Pancreas (tissue), 10 donors: ENCODE measurements around the gene PTPRU. TPM values are rescaled to one million over a fixed set of nuclear protein-coding genes. Genes with fewer than 3 reads are reported as not detected.

Experiments
- ATAC-seq, 4 donors: fragments of 200-7000 bp; cut with Tn5 transposase; one replicate each; pipeline versions ENCODE4 v1.8.0 to v1.9.1; 2020; ENCODE audit warnings: mild to moderate bottlenecking in 4 of 4, moderate library complexity in 4 of 4
- DNase-seq, 6 donors: peaks; one replicate each; pipeline ENCODE4 v3.0.0-alpha.2; 2020
- FAIRE-seq: peaks from 2 replicates; lab custom pipeline; 2012; peaks lifted over from hg19 to GRCh38; lab: Jason Lieb, UNC
- H3K27ac ChIP-seq, 4 donors: fragments of 200-600 bp; sonication (generic); 1 replicate in 3 of 4; 2 replicates in 1 of 4; pipeline versions ENCODE4 v1.5.0 to v1.8.0; 2020
- H3K27me3 ChIP-seq, 4 donors: fragments of 200-600 bp; one replicate each; pipeline ENCODE4 v1.8.0; 2021
- H3K36me3 ChIP-seq, 3 donors: fragments of 200-600 bp; sonication (generic) in 1 of 3; one replicate each; pipeline versions ENCODE4 v1.5.0 to v1.8.0; 2020 to 2021
- H3K4me1 ChIP-seq, 3 donors: fragments of 200-600 bp; one replicate each; pipeline ENCODE4 v1.8.0; 2021
- H3K4me3 ChIP-seq, 4 donors: fragments of 200-600 bp; sonication (generic) in 2 of 4; one replicate each; pipeline versions ENCODE4 v1.5.0 to v1.8.0; 2020 to 2021
- H3K9me3 ChIP-seq, 4 donors: fragments of 200-600 bp; one replicate each; pipeline ENCODE4 v1.8.0; 2021
- CTCF ChIP-seq, 4 donors: fragments of 200-600 bp; sonication (generic) in 3 of 4; IDR thresholded peaks; one replicate each; pipeline versions ENCODE4 v1.5.0 to v1.8.0; 2021; ENCODE audit warnings: antibody characterized with exemption in 4 of 4
- WGBS, 2 donors: extraction: QIAGEN DNeasy Blood & Tissue Kit; methylation state at CpG; one replicate each; pipeline ENCODE4 v1.1.7; 2013; 5-methylcytosine and 5-hydroxymethylcytosine counted together
- intact Hi-C, 3 donors: fragments of 100-400 bp; cut with DNase I; formaldehyde crosslinking; loops; one replicate each; pipeline versions ENCODE4 v1.11.1 to v1.14.2; 2022
- polyA plus RNA-seq, 2 donors: library from polyadenylated mRNA; stranded (reverse); fragments of 200-250 nt; gene quantifications; one replicate each; pipeline ENCODE4 v1.2.3, GENCODE V29; 2013
- total RNA-seq, 6 donors: library from RNA; stranded (reverse); fragmentation: NEBNext Ultra II Directional in 4 of 6; extraction: Animal tissue kit (Norgen Biotek cat#: 25700) in 4 of 6; gene quantifications; one replicate each; pipeline versions ENCODE4 v1.2.1 to v1.2.4, GENCODE V29; 2021 to 2023
- donor health status: healthy with polysubstance abuse.
- donor health status: DM: no; HTN: no; CAD: no; lungs with moderate emphysema.
- donor health status: DM: no; HTN: no; CAD: no.
- donor health status: control.
- donor health status: control.
- donor health status: Bipolar disorder and iron deficiency.
- donor health status: DM: yes; HTN: yes; CAD: no.
- donor health status: DM: no; HTN: no; CAD: no.
- donor health status: DM: no; HTN: no; CAD: no.
- donor health status: DM: yes; HTN: yes; CAD: no.

PTPRU gene
- total and polyA plus RNA-seq, 8 donors, result 12.3 to 20.9 (median 15.2) TPM

- no peaks in the 10 kb centered on the region for H3K4me1 ChIP-seq
- TF ChIP-seq CTCF (IDR thresholded peaks at IDR 0.05), result no peak
- no peak for ATAC-seq
- intact Hi-C loops, result no loop called here
- no peak overlapping the region for H3K27ac ChIP-seq
- no peaks in the 10 kb centered on the region for H3K9me3 ChIP-seq
- no peak overlapping the region for H3K4me3 ChIP-seq
- H3K36me3 ChIP-seq, result no peaks in the 10 kb centered on the region
- FAIRE-seq, result no peak
- 83 to 91% methylated on average over 1 of the region's 1 CpG for WGBS, 2 donors
- no peak for DNase-seq
- no peaks in the 10 kb centered on the region for H3K27me3 ChIP-seq
These were observed 13.6 kb upstream of the PTPRU start for GRCh38 chr1:29222686-29223085.

GRCh38 chr1:29223521-29223920 is 12.8 kb upstream of the PTPRU start:
- 69 to 71% methylated on average over 6 of the region's 6 CpGs for WGBS, 2 donors
- no peak overlapping the region for H3K4me3 ChIP-seq
- no peak for FAIRE-seq
- no peaks in the 10 kb centered on the region for H3K27me3 ChIP-seq
- no peak overlapping the region for H3K27ac ChIP-seq
- no peaks in the 10 kb centered on the region for H3K9me3 ChIP-seq
- no peaks in the 10 kb centered on the region for H3K36me3 ChIP-seq
- no peaks in the 10 kb centered on the region for H3K4me1 ChIP-seq
- no peak for TF ChIP-seq CTCF (IDR thresholded peaks at IDR 0.05)
- intact Hi-C loops, result no loop called here
- no peak for DNase-seq
- no peak for ATAC-seq

GRCh38 chr1:29224356-29224837 is 11.9 kb upstream of the PTPRU start:
- H3K4me3 ChIP-seq, result no peak overlapping the region
- WGBS, 2 donors, result 88% methylated on average over 5 of the region's 5 CpGs
- ATAC-seq (no peak), DNase-seq (no peak), FAIRE-seq (no peak)
- TF ChIP-seq CTCF (IDR thresholded peaks at IDR 0.05), result no peak
- intact Hi-C loops, result no loop called here
- H3K27ac ChIP-seq, result no peak overlapping the region
- H3K27me3 ChIP-seq, result no peaks in the 10 kb centered on the region
- H3K9me3 ChIP-seq, result no peaks in the 10 kb centered on the region
- no peaks in the 10 kb centered on the region for H3K36me3 ChIP-seq
- no peaks in the 10 kb centered on the region for H3K4me1 ChIP-seq

GRCh38 chr1:29225361-29225760 is 11.0 kb upstream of the PTPRU start:
- no peak for FAIRE-seq
- DNase-seq, result no peak
- Histone ChIP-seq H3K36me3 (no peaks in the 10 kb centered on the region), H3K27me3 (no peaks in the 10 kb centered on the region), H3K4me1 (peaks cover 0 to 8% (median 7%) of the 10 kb centered on the region in 3 donors), H3K9me3 (no peaks in the 10 kb centered on the region), H3K27ac (no peak overlapping the region), H3K4me3 (no peak overlapping the region)
- intact Hi-C loops, result loop anchor here in 1 of 3 donors (5.0 kb wide), 1 partner anchor 1477 kb away; no protein-coding TSS in a partner anchor
- WGBS, 2 donors, result 77 to 83% methylated on average over 4 of the region's 4 CpGs
- no peak for ATAC-seq
- TF ChIP-seq CTCF (IDR thresholded peaks at IDR 0.05), result no peak

GRCh38 chr1:29227511-29227910 is 8.8 kb upstream of the PTPRU start:
- no peak for TF ChIP-seq CTCF (IDR thresholded peaks at IDR 0.05)
- ATAC-seq (no peak), FAIRE-seq (no peak), DNase-seq (no peak)
- Histone ChIP-seq H3K9me3 (no peaks in the 10 kb centered on the region), H3K4me1 (peaks cover 0 to 8% (median 7%) of the 10 kb centered on the region in 3 donors), H3K27ac (no peak overlapping the region), H3K36me3 (no peaks in the 10 kb centered on the region), H3K4me3 (no peak overlapping the region), H3K27me3 (no peaks in the 10 kb centered on the region)
- intact Hi-C loops, result loop anchor here in 1 of 3 donors (5.0 kb wide), 1 partner anchor 1475 kb away; no protein-coding TSS in a partner anchor
- 85 to 92% methylated on average over 5 of the region's 5 CpGs for WGBS, 2 donors
